ENCODE data around the gene TRIM44.
"Not testable (repeated sequence)": the region's sequence is repeated elsewhere in the genome, so short reads cannot be mapped to it uniquely, and the experiment has no call there.

TRIM44 gene

DNA sequence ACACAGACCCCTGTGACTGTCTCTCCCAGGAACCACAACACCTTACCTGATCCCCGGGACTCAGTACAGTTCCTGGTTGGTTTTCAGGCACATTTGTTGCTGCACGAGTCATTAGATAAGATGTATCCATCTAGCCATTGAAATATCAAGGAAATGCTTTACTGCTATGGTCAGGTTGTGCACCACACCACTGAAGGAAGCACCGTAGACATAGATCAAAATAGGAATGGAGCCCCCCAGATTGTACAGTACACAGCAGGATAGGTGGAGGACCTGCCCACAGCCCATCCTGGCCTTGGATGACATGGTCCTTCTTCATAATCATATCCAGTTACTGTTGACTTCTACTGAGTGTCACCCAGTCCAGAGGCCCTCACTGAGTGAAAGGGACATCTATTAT lies 195.3 kb downstream of the TRIM44 start:
- TF ChIP-seq MYC (IDR thresholded peaks at IDR 0.05; ENCODE audit: low read depth, low read length), result no peak
- no peak for DNase-seq (ENCODE audit: low read depth)

GRCh38 chr11:35859301-35859700 lies 196.7 kb downstream of the TRIM44 start:
- no peak overlapping the region for H3K4me3 ChIP-seq (ENCODE audit: low read depth, low read length)
- DNase-seq (ENCODE audit: low read depth), result no peak
- TF ChIP-seq, protein P1, sequence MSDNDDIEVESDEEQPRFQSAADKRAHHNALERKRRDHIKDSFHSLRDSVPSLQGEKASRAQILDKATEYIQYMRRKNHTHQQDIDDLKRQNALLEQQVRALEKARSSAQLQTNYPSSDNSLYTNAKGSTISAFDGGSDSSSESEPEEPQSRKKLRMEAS (IDR thresholded peaks at IDR 0.05; ENCODE audit: low read depth, low read length), result no peak
- TF ChIP-seq MYC (IDR thresholded peaks at IDR 0.05; ENCODE audit: low read depth, low read length), result no peak
- TF ChIP-seq POLR2A (IDR thresholded peaks at IDR 0.05; ENCODE audit: extremely low read depth, insufficient read length), result no peak
- no peak for TF ChIP-seq CTCF (IDR thresholded peaks at IDR 0.05; ENCODE audit: low read depth, low read length)

More for the DNA sequence above, 195.3 kb downstream of the TRIM44 start:
- no peak overlapping the region for H3K4me3 ChIP-seq (ENCODE audit: low read depth, low read length)

DNA sequence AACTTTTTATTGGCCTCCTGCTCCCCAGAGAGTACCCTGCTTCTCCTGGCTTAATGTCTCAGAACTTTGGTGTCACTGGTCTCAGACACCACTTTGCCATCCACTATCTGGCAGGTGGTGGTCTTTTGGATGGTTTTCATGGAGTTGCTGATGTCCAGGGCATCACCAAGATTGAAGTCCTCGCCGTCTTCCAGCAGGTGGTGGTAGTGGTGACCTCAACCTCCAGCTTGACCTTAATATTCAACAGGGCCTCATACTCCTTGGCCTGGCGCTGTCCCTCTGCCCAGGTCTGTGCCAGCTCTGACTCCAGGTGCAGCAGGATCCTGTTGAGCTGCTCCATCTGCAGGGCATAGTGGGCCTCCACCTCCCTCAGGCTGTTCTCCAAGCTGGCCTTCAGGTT lies 197.6 kb downstream of the TRIM44 start:
- not testable (repeated sequence) for H3K4me3 ChIP-seq (ENCODE audit: low read depth, low read length); DNase-seq (ENCODE audit: low read depth)

GRCh38 chr11:35861191-35861590 lies 198.6 kb downstream of the TRIM44 start:
- no peak for DNase-seq (ENCODE audit: low read depth)
- H3K4me3 ChIP-seq (ENCODE audit: low read depth, low read length), result no peak overlapping the region
- TF ChIP-seq POLR2A (IDR thresholded peaks at IDR 0.05; ENCODE audit: extremely low read depth, insufficient read length) (no peak), MYC (IDR thresholded peaks at IDR 0.05; ENCODE audit: low read depth, low read length) (no peak), CTCF (IDR thresholded peaks at IDR 0.05; ENCODE audit: low read depth, low read length) (no peak)
- TF ChIP-seq, protein P1 (IDR thresholded peaks at IDR 0.05; ENCODE audit: low read depth, low read length), result no peak

DNA sequence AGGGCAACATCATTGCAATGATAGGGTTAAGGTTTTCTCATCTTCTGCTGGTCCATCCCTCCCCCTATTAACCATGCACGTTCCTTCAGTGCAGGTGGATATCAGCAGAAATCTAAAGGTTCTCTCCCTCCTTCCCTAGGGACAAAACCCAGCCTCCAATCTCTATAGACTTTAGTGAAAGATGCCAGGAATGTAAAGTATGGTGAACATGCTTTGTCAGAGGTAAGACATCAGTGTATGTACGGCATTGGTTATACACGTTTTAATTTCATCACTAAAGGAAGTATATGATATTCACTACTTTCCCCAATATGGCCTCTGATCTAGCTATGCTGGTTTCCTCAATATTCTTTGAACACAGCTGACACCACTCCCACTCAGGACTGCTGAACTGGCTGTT lies 200.1 kb downstream of the TRIM44 start:
- no peak for DNase-seq (ENCODE audit: low read depth)
- no peak overlapping the region for H3K4me3 ChIP-seq (ENCODE audit: low read depth, low read length)
- TF ChIP-seq MYC (IDR thresholded peaks at IDR 0.05; ENCODE audit: low read depth, low read length) (no peak), CTCF (IDR thresholded peaks at IDR 0.05; ENCODE audit: low read depth, low read length) (no peak), POLR2A (IDR thresholded peaks at IDR 0.05; ENCODE audit: extremely low read depth, insufficient read length) (no peak)
- TF ChIP-seq, protein P1 (IDR thresholded peaks at IDR 0.05; ENCODE audit: low read depth, low read length), result no peak

DNA sequence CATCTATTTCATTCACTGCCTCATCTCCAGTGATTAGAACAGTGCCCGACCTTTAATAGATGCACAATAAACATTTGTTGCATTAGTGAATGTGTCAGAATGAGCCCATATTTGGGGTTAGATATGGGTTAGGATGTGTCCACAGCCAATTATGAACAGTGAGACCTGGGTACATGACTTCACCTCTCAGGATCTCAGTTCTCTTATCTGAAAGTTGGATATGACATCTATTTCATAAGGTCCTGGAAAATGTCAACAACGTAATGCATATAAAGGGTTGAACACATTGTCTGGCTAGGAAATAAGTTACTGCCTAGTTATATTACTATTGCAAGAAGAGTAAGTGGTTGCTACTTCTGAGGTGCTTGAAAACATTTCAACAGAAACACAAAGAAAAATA lies 201.6 kb downstream of the TRIM44 start:
- H3K4me3 ChIP-seq (ENCODE audit: low read depth, low read length), result no peak overlapping the region
- no peak for DNase-seq (ENCODE audit: low read depth)
- no peak for TF ChIP-seq CTCF (IDR thresholded peaks at IDR 0.05; ENCODE audit: low read depth, low read length)
- no peak for TF ChIP-seq POLR2A (IDR thresholded peaks at IDR 0.05; ENCODE audit: extremely low read depth, insufficient read length)

DNA sequence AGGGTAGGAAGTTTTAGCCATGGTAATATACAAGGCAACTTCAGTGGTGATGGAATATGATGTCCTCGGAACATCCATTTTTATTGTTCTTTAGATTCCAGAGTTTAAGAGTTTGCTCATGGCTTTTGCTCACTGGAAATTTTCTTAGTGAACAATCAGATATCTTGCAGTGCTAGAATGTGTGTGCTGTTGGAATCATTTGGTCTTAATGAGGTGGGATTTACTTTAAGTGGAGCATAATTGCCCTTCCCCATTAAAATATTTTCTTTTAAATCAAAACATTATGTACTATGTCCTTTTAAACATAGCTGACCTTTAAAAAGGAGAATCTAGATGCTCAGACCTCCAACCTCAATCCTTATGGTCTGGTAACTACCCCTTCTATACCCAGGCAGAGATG lies 204.0 kb downstream of the TRIM44 start:
- TF ChIP-seq MYC (IDR thresholded peaks at IDR 0.05; ENCODE audit: low read depth, low read length), result no peak
- TF ChIP-seq, protein P1 (IDR thresholded peaks at IDR 0.05; ENCODE audit: low read depth, low read length), result no peak
- no peak for TF ChIP-seq POLR2A (IDR thresholded peaks at IDR 0.05; ENCODE audit: extremely low read depth, insufficient read length)
- no peak for TF ChIP-seq CTCF (IDR thresholded peaks at IDR 0.05; ENCODE audit: low read depth, low read length)
- no peak overlapping the region for H3K4me3 ChIP-seq (ENCODE audit: low read depth, low read length)
- no peak for DNase-seq (ENCODE audit: low read depth)
